GM23338 (cell line): ENCODE measurements around the gene KPNA2.

Experiments
- ETS1 ChIP-seq: IDR thresholded peaks from 2 replicates; pipeline ENCODE4 v1.6.1; 2016; ENCODE audit warnings: antibody characterized with exemption
- EZH2 ChIP-seq: fragments of 200-600 bp; sonication (generic); IDR thresholded peaks from one replicate; pipeline ENCODE4 v1.8.0; 2017; ENCODE audit warnings: antibody characterized with exemption, mild to moderate bottlenecking, low read depth; ENCODE audit not compliant: unreplicated experiment
- EZH2phosphoT487 ChIP-seq: fragments of 200-600 bp; sonication (generic); IDR thresholded peaks from one replicate; pipeline ENCODE4 v1.8.1; 2018; ENCODE audit warnings: antibody characterized with exemption; ENCODE audit not compliant: unreplicated experiment
- JUNB ChIP-seq: IDR thresholded peaks from one replicate; pipeline ENCODE4 v1.6.1; 2016; ENCODE audit warnings: antibody characterized with exemption; ENCODE audit not compliant: unreplicated experiment
- POLR2AphosphoS5 ChIP-seq: IDR thresholded peaks from 2 replicates; pipeline ENCODE4 v1.6.1; 2016; ENCODE audit warnings: antibody characterized with exemption, low read depth
- STAT1 ChIP-seq: IDR thresholded peaks from one replicate; pipeline ENCODE4 v1.6.1; 2016; ENCODE audit warnings: antibody characterized with exemption; ENCODE audit not compliant: unreplicated experiment
- TF ChIP-seq, protein P1 (sequence below): IDR thresholded peaks from one replicate; pipeline ENCODE4 v1.6.1; 2018; ENCODE audit warnings: antibody characterized with exemption; ENCODE audit not compliant: unreplicated experiment
- TF ChIP-seq, protein P2 (sequence below), 2 experiments: fragments of 200-600 bp in 1 of 2; sonication (generic) in 1 of 2; conservative IDR thresholded peaks; 2 replicates each; pipeline versions ENCODE4 v1.5.1 to v1.6.1; 2016 to 2017; ENCODE audit warnings: antibody characterized with exemption in 2 of 2, low read depth in 2 of 2, mild to moderate bottlenecking in 2 of 2, moderate library complexity in 1 of 2

GRCh38 chr17:68035131-68035522 lies 408 bp upstream of the KPNA2 start:
- TF ChIP-seq, protein P1, sequence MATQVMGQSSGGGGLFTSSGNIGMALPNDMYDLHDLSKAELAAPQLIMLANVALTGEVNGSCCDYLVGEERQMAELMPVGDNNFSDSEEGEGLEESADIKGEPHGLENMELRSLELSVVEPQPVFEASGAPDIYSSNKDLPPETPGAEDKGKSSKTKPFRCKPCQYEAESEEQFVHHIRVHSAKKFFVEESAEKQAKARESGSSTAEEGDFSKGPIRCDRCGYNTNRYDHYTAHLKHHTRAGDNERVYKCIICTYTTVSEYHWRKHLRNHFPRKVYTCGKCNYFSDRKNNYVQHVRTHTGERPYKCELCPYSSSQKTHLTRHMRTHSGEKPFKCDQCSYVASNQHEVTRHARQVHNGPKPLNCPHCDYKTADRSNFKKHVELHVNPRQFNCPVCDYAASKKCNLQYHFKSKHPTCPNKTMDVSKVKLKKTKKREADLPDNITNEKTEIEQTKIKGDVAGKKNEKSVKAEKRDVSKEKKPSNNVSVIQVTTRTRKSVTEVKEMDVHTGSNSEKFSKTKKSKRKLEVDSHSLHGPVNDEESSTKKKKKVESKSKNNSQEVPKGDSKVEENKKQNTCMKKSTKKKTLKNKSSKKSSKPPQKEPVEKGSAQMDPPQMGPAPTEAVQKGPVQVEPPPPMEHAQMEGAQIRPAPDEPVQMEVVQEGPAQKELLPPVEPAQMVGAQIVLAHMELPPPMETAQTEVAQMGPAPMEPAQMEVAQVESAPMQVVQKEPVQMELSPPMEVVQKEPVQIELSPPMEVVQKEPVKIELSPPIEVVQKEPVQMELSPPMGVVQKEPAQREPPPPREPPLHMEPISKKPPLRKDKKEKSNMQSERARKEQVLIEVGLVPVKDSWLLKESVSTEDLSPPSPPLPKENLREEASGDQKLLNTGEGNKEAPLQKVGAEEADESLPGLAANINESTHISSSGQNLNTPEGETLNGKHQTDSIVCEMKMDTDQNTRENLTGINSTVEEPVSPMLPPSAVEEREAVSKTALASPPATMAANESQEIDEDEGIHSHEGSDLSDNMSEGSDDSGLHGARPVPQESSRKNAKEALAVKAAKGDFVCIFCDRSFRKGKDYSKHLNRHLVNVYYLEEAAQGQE, result no peak
- TF ChIP-seq, protein P2, sequence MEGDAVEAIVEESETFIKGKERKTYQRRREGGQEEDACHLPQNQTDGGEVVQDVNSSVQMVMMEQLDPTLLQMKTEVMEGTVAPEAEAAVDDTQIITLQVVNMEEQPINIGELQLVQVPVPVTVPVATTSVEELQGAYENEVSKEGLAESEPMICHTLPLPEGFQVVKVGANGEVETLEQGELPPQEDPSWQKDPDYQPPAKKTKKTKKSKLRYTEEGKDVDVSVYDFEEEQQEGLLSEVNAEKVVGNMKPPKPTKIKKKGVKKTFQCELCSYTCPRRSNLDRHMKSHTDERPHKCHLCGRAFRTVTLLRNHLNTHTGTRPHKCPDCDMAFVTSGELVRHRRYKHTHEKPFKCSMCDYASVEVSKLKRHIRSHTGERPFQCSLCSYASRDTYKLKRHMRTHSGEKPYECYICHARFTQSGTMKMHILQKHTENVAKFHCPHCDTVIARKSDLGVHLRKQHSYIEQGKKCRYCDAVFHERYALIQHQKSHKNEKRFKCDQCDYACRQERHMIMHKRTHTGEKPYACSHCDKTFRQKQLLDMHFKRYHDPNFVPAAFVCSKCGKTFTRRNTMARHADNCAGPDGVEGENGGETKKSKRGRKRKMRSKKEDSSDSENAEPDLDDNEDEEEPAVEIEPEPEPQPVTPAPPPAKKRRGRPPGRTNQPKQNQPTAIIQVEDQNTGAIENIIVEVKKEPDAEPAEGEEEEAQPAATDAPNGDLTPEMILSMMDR (conservative IDR thresholded peaks at IDR 0.05; ENCODE audit: low read depth in 2 of 2), result no peak
- TF ChIP-seq STAT1 (no peak), EZH2 (no peak), EZH2phosphoT487 (no peak), ETS1 (no peak), POLR2AphosphoS5 (no peak), JUNB (no peak)
